LHCN-M2 (cell line): ENCODE measurements around the gene SLC8A2. TPM values are rescaled to one million over a fixed set of nuclear protein-coding genes. Genes with fewer than 3 reads are reported as not detected.
"Not testable (repeated sequence)": the region's sequence is repeated elsewhere in the genome, so short reads cannot be mapped to it uniquely, and the experiment has no call there.

Experiments used
- DNase-seq: peaks from one replicate; pipeline ENCODE4 v3.0.0-alpha.2; 2012; ENCODE audit warnings: low read depth
- total RNA-seq: library from RNA; depleted of rRNA; stranded (reverse); fragments of >200 nt; gene quantifications from 2 replicates; pipeline ENCODE4 v1.2.3, GENCODE V29; 2014; rRNA removed

SLC8A2 gene
- total RNA-seq, 1 experiment from 2014 or later = 0.06 TPM

- DNase-seq = not testable (repeated sequence)
Observed at GRCh38 chr19:47384533-47384932, 87.2 kb downstream of the SLC8A2 start.

- DNase-seq = not testable (repeated sequence)
Observed at GRCh38 chr19:47383890-47384289, 87.8 kb downstream of the SLC8A2 start.

- no peak for DNase-seq
Observed at GRCh38 chr19:47381653-47382279, 89.9 kb downstream of the SLC8A2 start.

GRCh38 chr19:47381121-47381520 is 90.6 kb downstream of the SLC8A2 start:
- no peak for DNase-seq

DNA sequence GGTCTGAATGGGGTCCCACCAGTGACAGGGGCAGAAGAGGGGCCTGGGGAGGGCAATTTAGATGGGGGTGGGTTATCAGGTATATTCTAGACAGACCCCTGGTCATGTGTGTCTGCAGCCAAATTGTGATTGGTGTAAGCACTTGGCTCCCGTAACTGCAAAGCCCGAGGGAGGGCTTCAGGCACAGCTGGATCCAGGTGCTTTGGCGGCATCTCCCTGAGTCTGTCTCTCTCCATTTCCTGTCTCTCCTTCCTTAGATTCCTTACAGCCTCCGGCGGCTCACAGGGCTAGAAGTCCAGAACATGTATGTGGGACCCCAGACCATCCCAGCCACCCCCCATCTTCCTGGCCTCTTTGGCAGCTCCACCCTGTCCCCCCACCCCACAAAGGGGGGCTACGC is 91.1 kb downstream of the SLC8A2 start:
- no peak for DNase-seq

GRCh38 chr19:47379381-47379938 is 92.2 kb downstream of the SLC8A2 start:
- no peak for DNase-seq

DNA sequence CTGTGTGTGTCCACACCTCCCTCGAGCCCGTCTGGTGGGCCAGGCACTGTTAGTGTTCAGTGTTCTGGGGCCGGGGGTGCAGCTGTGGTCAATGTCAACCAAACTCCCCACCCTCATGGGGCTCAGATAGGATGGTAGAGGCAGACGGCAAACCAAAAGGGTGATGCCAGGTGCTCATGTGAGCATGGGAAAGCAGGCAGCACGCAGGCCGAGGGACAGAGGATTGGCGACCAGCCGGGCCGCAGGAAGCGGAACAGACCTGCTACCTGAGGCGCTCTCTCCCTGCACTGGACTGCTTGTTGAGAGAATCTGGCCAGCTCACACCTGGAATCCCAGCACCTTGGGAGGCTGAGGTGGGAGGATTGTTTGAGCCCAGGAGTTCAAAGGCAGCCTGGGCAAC is 93.4 kb downstream of the SLC8A2 start:
- no peak for DNase-seq

Other genes with a start within 250 kb of the SLC8A2 start
- 3.3 and 6.8 TPM in 2 replicates for gene BBC3, start 240.7 kb downstream of the SLC8A2 start, total RNA-seq
- 4.9 and 16.2 TPM in 2 replicates for gene CCDC9, start 215.4 kb downstream of the SLC8A2 start, total RNA-seq
- 0.51 and 0.80 TPM in 2 replicates for gene INAFM1, start 197.0 kb downstream of the SLC8A2 start, total RNA-seq
- gene C5AR1, start 162.0 kb downstream of the SLC8A2 start, total RNA-seq = not detected in 2 replicates
- gene C5AR2, start 139.7 kb downstream of the SLC8A2 start, total RNA-seq = not detected in 2 replicates
- gene DHX34, start 122.6 kb downstream of the SLC8A2 start, total RNA-seq = 15.7 and 19.4 TPM in 2 replicates
- 6.7 and 7.4 TPM in 2 replicates for gene MEIS3, start 52.4 kb downstream of the SLC8A2 start, total RNA-seq
- 8.4 and 8.5 TPM in 2 replicates for gene KPTN, start 12.3 kb upstream of the SLC8A2 start, total RNA-seq
- 153 and 242 TPM in 2 replicates for gene NAPA, start 43.2 kb upstream of the SLC8A2 start, total RNA-seq
- gene ZNF541, start 101.3 kb upstream of the SLC8A2 start, total RNA-seq = not detected in 2 replicates
- gene BICRA, start 137.2 kb upstream of the SLC8A2 start, total RNA-seq = 1.8 and 4.2 TPM in 2 replicates
- gene EHD2, start 241.5 kb upstream of the SLC8A2 start, total RNA-seq = 66.0 and 75.3 TPM in 2 replicates